A549 (cell line): Measurements from ENCODE around the gene AMER3. TPM values are rescaled to one million over a fixed set of nuclear protein-coding genes. Genes with fewer than 3 reads are reported as not detected.
"Not testable (repeated sequence)": the region's sequence is repeated elsewhere in the genome, so short reads cannot be mapped to it uniquely, and the experiment has no call there.

ENCODE experiments used
- ATAC-seq, 2 experiments: fragments of 200-7000 bp in 1 of 2; fragments of >200 bp in 1 of 2; cut with Nextera tagmentation in 1 of 2; cut with Tn5 transposase in 1 of 2; 3 replicates each; pipeline versions ENCODE4 v1.8.0 to v1.9.1; 2018 to 2020; ENCODE audit warnings: mild to moderate bottlenecking in 1 of 2, moderate library complexity in 1 of 2
- CTCF ChIA-PET: fragments of 300-600 bp; sonication (Branson Sonifier 250); formaldehyde crosslinking; extraction: SDS; loops from one replicate; lab custom pipeline; 2021; ENCODE audit warnings: antibody characterized with exemption, inconsistent platforms; lab: Yijun Ruan, JAX
- POLR2A ChIA-PET: fragments of 350-600 bp; formaldehyde crosslinking; extraction: SDS; loops from one replicate; lab custom pipeline; 2021; ENCODE audit warnings: antibody characterized with exemption, inconsistent platforms; lab: Yijun Ruan, JAX
- DNase-seq, 2 experiments: peaks; one replicate each; pipeline versions ENCODE4 v3.0.0 to v3.0.0-alpha.2; 2011 to 2016; ENCODE audit warnings: low read depth in 1 of 2, low spot score in 1 of 2
- FAIRE-seq: peaks from 2 replicates; lab custom pipeline; 2011; peaks lifted over from hg19 to GRCh38; lab: Jason Lieb, UNC
- H3K27ac ChIP-seq, 2 experiments: fragments of >200 bp; sonication (Bioruptor Twin); formaldehyde crosslinking; 3 replicates each; pipeline ENCODE4 v1.5.1; 2016 to 2017
- H3K4me1 ChIP-seq: fragments of >200 bp; sonication (Bioruptor Twin); formaldehyde crosslinking; 3 replicates; pipeline ENCODE4 v1.6.1; 2016
- H3K4me2 ChIP-seq: fragments of >200 bp; sonication (Bioruptor Twin); formaldehyde crosslinking; 3 replicates; pipeline ENCODE4 v1.6.1; 2016
- H3K4me3 ChIP-seq: fragments of >200 bp; sonication (Bioruptor Twin); formaldehyde crosslinking; 3 replicates; pipeline ENCODE4 v1.5.1; 2016
- H3K9me3 ChIP-seq: fragments of >200 bp; sonication (Bioruptor Twin); formaldehyde crosslinking; 3 replicates; pipeline ENCODE4 v1.6.1; 2016
- BHLHE40 ChIP-seq: IDR thresholded peaks from 2 replicates; pipeline ENCODE4 v1.6.1; 2012; ENCODE audit warnings: low read depth, low read length, inconsistent platforms
- CBX2 ChIP-seq: fragments of 200-600 bp; sonication (generic); IDR thresholded peaks from 2 replicates; pipeline ENCODE4 v1.6.1; 2016; ENCODE audit warnings: low read depth, mild to moderate bottlenecking, borderline replicate concordance
- CTCF ChIP-seq: fragments of >200 bp; sonication (Bioruptor Twin); formaldehyde crosslinking; IDR thresholded peaks from 3 replicates; pipeline ENCODE4 v1.5.1; 2016
- E2F6 ChIP-seq: IDR thresholded peaks from 2 replicates; pipeline ENCODE4 v1.6.1; 2012; ENCODE audit warnings: low read depth, borderline replicate concordance
- ESRRA ChIP-seq: fragments of 150-350 bp; IDR thresholded peaks from 2 replicates; pipeline ENCODE4 v1.6.1; 2014; ENCODE audit warnings: mild to moderate bottlenecking, low read length, borderline replicate concordance
- HEYL ChIP-seq: fragments of 250-450 bp; sonication (Bioruptor Pico); IDR thresholded peaks from 2 replicates; pipeline ENCODE4 v1.8.0; 2021; ENCODE audit warnings: mild to moderate bottlenecking, moderate library complexity
- HMGXB4 ChIP-seq: fragments of 250-450 bp; sonication (Bioruptor Pico); IDR thresholded peaks from 2 replicates; pipeline ENCODE4 v1.5.0; 2021; ENCODE audit warnings: mild to moderate bottlenecking, moderate library complexity, borderline replicate concordance
- HOXA7 ChIP-seq: fragments of 250-450 bp; sonication (Bioruptor Pico); IDR thresholded peaks from 2 replicates; pipeline ENCODE4 v1.5.0; 2020; ENCODE audit warnings: mild to moderate bottlenecking, moderate library complexity
- JUNB ChIP-seq: fragments of >200 bp; sonication (Bioruptor Twin); formaldehyde crosslinking; IDR thresholded peaks from 2 replicates; pipeline ENCODE4 v1.6.1; 2016
- MAZ ChIP-seq: fragments of 150-350 bp; IDR thresholded peaks from 2 replicates; pipeline ENCODE4 v1.6.1; 2014; ENCODE audit warnings: antibody characterized with exemption, low read depth, low read length, borderline replicate concordance
- NFE2L2 ChIP-seq: fragments of 150-350 bp; conservative IDR thresholded peaks from 2 replicates; pipeline ENCODE4 v1.6.1; 2014; ENCODE audit warnings: low read length
- PHF8 ChIP-seq: fragments of 200-600 bp; sonication (generic); IDR thresholded peaks from 2 replicates; pipeline ENCODE4 v1.6.1; 2016; ENCODE audit warnings: low read depth, mild to moderate bottlenecking, antibody characterized with exemption, moderate library complexity, borderline replicate concordance
- POLR2A ChIP-seq: IDR thresholded peaks from 2 replicates; pipeline ENCODE4 v1.6.1; 2012; ENCODE audit warnings: mild to moderate bottlenecking, low read length
- RAD21 ChIP-seq, 2 experiments: fragments of >200 bp in 1 of 2; sonication (Bioruptor Twin) in 1 of 2; formaldehyde crosslinking in 1 of 2; IDR thresholded peaks in 1 of 2; conservative IDR thresholded peaks in 1 of 2; 2 replicates in 1 of 2; 3 replicates in 1 of 2; pipeline ENCODE4 v1.6.1; 2012 to 2018; ENCODE audit warnings: inconsistent platforms in 1 of 2
- RARB ChIP-seq: fragments of 250-450 bp; sonication (Bioruptor Pico); IDR thresholded peaks from 2 replicates; pipeline ENCODE4 v1.8.0; 2021; ENCODE audit warnings: mild to moderate bottlenecking, moderate library complexity
- RFX5 ChIP-seq: fragments of 450-650 bp; IDR thresholded peaks from 2 replicates; pipeline ENCODE4 v1.7.1; 2014; ENCODE audit warnings: antibody characterized with exemption, mild to moderate bottlenecking, moderate library complexity
- RNF2 ChIP-seq: fragments of 200-600 bp; sonication (generic); IDR thresholded peaks from 2 replicates; pipeline ENCODE4 v1.6.1; 2016; ENCODE audit warnings: low read depth, mild to moderate bottlenecking, antibody characterized with exemption, moderate library complexity, borderline replicate concordance
- SMC3 ChIP-seq: fragments of >200 bp; sonication (Bioruptor Twin); formaldehyde crosslinking; IDR thresholded peaks from 3 replicates; pipeline ENCODE4 v1.6.1; 2018; ENCODE audit warnings: inconsistent platforms
- TFCP2L1 ChIP-seq: fragments of 250-450 bp; sonication (Bioruptor Pico); IDR thresholded peaks from 2 replicates; pipeline ENCODE4 v1.5.0; 2021; ENCODE audit warnings: mild to moderate bottlenecking
- TP53 ChIP-seq: fragments of 250-450 bp; sonication (Bioruptor Pico); IDR thresholded peaks from 2 replicates; pipeline ENCODE4 v1.5.0; 2021; ENCODE audit warnings: mild to moderate bottlenecking, moderate library complexity
- ZC3H11A ChIP-seq: fragments of 450-650 bp; IDR thresholded peaks from 2 replicates; pipeline ENCODE4 v1.6.1; 2014; ENCODE audit warnings: antibody characterized with exemption, mild to moderate bottlenecking
- WGBS: methylation state at CpG from one replicate; pipeline ENCODE4 v1.1.6; 2017; ENCODE audit errors: missing lambda C conversion rate; 5-methylcytosine and 5-hydroxymethylcytosine counted together
- polyA plus RNA-seq, 4 experiments: library from polyadenylated mRNA; depleted of rRNA in 3 of 4; stranded (reverse); fragments of >200 nt; fragmentation: RNase III in 1 of 4; extraction: RNeasy Plus Mini Kit Qiagen cat#74134 plus additional on column Dnase treatment in 1 of 4; gene quantifications; 2 replicates in 3 of 4; 3 replicates in 1 of 4; pipeline ENCODE4 v1.2.3, GENCODE V29; 2011 to 2017
- TF ChIP-seq, protein P1 (sequence below): fragments of 200-600 bp; sonication (generic); IDR thresholded peaks from 2 replicates; pipeline ENCODE4 v1.6.1; 2016; ENCODE audit warnings: antibody characterized with exemption, mild to moderate bottlenecking, moderate library complexity

AMER3 gene
- polyA plus RNA-seq, 2 of the 4 experiments (the other 2 are of a cell fraction), result not detected

DNA sequence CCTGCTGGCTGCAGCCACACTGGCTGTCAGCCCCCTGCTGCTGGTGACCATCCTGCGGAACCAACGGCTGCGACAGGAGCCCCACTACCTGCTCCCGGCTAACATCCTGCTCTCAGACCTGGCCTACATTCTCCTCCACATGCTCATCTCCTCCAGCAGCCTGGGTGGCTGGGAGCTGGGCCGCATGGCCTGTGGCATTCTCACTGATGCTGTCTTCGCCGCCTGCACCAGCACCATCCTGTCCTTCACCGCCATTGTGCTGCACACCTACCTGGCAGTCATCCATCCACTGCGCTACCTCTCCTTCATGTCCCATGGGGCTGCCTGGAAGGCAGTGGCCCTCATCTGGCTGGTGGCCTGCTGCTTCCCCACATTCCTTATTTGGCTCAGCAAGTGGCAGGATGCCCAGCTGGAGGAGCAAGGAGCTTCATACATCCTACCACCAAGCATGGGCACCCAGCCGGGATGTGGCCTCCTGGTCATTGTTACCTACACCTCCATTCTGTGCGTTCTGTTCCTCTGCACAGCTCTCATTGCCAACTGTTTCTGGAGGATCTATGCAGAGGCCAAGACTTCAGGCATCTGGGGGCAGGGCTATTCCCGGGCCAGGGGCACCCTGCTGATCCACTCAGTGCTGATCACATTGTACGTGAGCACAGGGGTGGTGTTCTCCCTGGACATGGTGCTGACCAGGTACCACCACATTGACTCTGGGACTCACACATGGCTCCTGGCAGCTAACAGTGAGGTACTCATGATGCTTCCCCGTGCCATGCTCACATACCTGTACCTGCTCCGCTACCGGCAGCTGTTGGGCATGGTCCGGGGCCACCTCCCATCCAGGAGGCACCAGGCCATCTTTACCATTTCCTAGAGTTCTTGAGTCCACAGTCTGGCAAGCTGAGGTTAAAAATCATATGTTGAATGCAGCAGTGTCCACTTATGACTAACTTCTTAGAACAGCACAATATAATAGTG, 25.7 kb upstream of the AMER3 start:
- POLR2A ChIA-PET, result no interaction called here

DNA sequence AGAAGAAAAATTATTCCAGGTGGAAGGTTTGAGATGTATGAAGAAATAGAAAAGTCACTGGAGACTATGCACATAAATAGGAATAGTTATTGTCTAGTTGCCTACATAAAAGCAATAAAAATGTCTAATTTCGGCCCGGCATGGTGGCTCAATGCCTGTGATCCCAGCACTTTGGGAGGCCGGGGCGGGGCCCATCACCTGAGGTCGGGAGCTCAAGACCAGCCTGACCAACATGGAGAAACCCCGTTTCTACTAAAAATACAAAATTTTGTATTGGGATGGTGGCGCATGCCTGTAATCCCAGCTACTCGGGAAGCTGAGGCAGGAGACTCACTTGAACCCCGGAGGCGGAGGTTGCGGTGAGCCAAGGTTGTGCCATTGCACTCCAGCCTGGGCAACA, 23.1 kb upstream of the AMER3 start:
- H3K27ac ChIP-seq, H3K9me3 ChIP-seq, POLR2A ChIA-PET, ATAC-seq, CTCF ChIA-PET, DNase-seq, H3K4me1 ChIP-seq, FAIRE-seq, H3K4me3 ChIP-seq, H3K4me2 ChIP-seq: not testable (repeated sequence)
- 38% methylated on average over 11 of the region's 11 CpGs for WGBS

More for the DNA sequence above, 25.7 kb upstream of the AMER3 start:
- H3K27ac ChIP-seq, result no peak overlapping the region
- ATAC-seq, result no peak
- no peak overlapping the region for H3K4me2 ChIP-seq
- CTCF ChIA-PET, result interaction anchor here (0.6 to 1.7 kb wide), 5 partner anchors 13 to 434 kb away, joined by 3 to 5 read pairs (median 4); no protein-coding TSS in a partner anchor
- TF ChIP-seq CBX2, result no peak
- TF ChIP-seq SMC3, result no peak
- no peak for TF ChIP-seq E2F6
- TF ChIP-seq BHLHE40, result no peak
- no peak for TF ChIP-seq ZC3H11A
- TF ChIP-seq ESRRA, result no peak
- no peak for TF ChIP-seq HOXA7 (CRISPR knock-in tag)
- TF ChIP-seq RARB (CRISPR knock-in tag), result no peak
- H3K4me1 ChIP-seq, result peaks cover 9% of the 10 kb centered on the region
- H3K9me3 ChIP-seq, result no peaks in the 10 kb centered on the region
- no peak for FAIRE-seq
- no peak overlapping the region for H3K4me3 ChIP-seq
- no peak for DNase-seq
- 84% methylated on average over 15 of the region's 17 CpGs for WGBS

GRCh38 chr2:130735200-130735599, 20.1 kb upstream of the AMER3 start:
- TF ChIP-seq CTCF (no peak), RAD21 (conservative IDR thresholded peaks at IDR 0.05 in 1 of 2, IDR thresholded peaks at IDR 0.05 in 1 of 2) (no peak), TFCP2L1 (CRISPR knock-in tag) (no peak), JUNB (no peak), TP53 (CRISPR knock-in tag) (no peak), RNF2 (no peak), HEYL (no peak), PHF8 (no peak), POLR2A (no peak), MAZ (no peak), HMGXB4 (CRISPR knock-in tag) (no peak), ZC3H11A (no peak), RFX5 (no peak), NFE2L2 (no peak)
- TF ChIP-seq, protein P1, sequence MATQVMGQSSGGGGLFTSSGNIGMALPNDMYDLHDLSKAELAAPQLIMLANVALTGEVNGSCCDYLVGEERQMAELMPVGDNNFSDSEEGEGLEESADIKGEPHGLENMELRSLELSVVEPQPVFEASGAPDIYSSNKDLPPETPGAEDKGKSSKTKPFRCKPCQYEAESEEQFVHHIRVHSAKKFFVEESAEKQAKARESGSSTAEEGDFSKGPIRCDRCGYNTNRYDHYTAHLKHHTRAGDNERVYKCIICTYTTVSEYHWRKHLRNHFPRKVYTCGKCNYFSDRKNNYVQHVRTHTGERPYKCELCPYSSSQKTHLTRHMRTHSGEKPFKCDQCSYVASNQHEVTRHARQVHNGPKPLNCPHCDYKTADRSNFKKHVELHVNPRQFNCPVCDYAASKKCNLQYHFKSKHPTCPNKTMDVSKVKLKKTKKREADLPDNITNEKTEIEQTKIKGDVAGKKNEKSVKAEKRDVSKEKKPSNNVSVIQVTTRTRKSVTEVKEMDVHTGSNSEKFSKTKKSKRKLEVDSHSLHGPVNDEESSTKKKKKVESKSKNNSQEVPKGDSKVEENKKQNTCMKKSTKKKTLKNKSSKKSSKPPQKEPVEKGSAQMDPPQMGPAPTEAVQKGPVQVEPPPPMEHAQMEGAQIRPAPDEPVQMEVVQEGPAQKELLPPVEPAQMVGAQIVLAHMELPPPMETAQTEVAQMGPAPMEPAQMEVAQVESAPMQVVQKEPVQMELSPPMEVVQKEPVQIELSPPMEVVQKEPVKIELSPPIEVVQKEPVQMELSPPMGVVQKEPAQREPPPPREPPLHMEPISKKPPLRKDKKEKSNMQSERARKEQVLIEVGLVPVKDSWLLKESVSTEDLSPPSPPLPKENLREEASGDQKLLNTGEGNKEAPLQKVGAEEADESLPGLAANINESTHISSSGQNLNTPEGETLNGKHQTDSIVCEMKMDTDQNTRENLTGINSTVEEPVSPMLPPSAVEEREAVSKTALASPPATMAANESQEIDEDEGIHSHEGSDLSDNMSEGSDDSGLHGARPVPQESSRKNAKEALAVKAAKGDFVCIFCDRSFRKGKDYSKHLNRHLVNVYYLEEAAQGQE, result no peak
- CTCF ChIA-PET, result no interaction called here
- no peak overlapping the region for H3K4me2 ChIP-seq
- no peak for FAIRE-seq
- POLR2A ChIA-PET, result no interaction called here
- no peak overlapping the region for H3K27ac ChIP-seq
- peaks cover 3% of the 10 kb centered on the region; the same call in 1 of the 3 replicates for H3K9me3 ChIP-seq
- no peak overlapping the region for H3K4me3 ChIP-seq
- WGBS, result 48% methylated on average over 3 of the region's 3 CpGs
- H3K4me1 ChIP-seq, result no peaks in the 10 kb centered on the region
- no peak for ATAC-seq
- no peak for DNase-seq
